Left ventricle myocardium superior (tissue), 1 donor: ENCODE results near the gene TMIGD2. TPM values are rescaled to one million over a fixed set of nuclear protein-coding genes. Genes with fewer than 3 reads are reported as not detected.

Experiments used
- ATAC-seq: fragments of 200-7000 bp; cut with Tn5 transposase; one replicate; pipeline ENCODE4 v1.9.1; 2020; ENCODE audit warnings: mild to moderate bottlenecking, moderate library complexity
- DNase-seq: peaks from one replicate; pipeline ENCODE4 v3.0.0-alpha.2; 2020
- intact Hi-C: fragments of 100-400 bp; cut with micrococcal nuclease; formaldehyde crosslinking; loops from one replicate; pipeline ENCODE4 v1.11.0; 2022
- total RNA-seq: library from RNA; stranded (reverse); fragmentation: NEBNext Ultra II Directional; extraction: Animal tissue kit (Norgen Biotek cat#: 25700); gene quantifications from one replicate; pipeline ENCODE4 v1.2.1, GENCODE V29; 2021
- donor health status: DM: no; HTN: yes; CAD: no; lungs with severe emphysema.

TMIGD2 gene
- total RNA-seq, 1 donor from 2014 or later, result not detected

DNA sequence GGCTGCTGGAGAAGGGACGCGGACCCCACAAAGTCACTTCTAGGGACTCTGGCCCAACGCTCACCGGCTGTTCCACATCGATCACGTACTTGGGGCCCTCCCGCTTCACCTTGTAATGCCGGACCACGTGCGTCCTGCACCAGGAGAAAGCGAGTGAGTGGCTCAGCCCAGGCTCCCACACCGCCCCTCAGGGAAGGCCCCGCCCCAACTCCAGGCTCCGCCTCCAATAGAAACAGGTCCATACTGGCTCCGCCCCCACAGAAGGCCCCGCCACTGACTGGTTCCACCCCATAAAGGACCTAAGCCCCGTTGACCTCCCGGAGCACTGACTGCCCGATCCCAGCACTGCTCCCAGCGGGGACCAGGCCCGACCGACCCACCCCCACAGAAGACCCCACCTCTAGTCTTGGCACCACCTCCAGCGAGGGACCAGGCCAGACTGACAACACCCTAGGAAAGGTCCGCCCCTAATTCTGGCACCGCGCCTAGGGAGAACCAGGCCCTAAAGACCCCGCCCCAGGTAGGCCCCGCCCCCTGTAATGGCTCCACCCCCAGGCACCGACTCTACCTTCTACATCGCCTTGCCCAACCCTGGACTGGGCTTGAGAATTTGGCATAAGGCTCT is 25.2 kb upstream of the TMIGD2 start:
- intact Hi-C loops, result no loop called here
- ATAC-seq (peak; percentile 60), DNase-seq (peak; percentile 84)

- DNase-seq, result no peak
- no peak for ATAC-seq
- intact Hi-C loops, result no loop called here
Measured at GRCh38 chr19:4326837-4327251, 24.7 kb upstream of the TMIGD2 start.

DNA sequence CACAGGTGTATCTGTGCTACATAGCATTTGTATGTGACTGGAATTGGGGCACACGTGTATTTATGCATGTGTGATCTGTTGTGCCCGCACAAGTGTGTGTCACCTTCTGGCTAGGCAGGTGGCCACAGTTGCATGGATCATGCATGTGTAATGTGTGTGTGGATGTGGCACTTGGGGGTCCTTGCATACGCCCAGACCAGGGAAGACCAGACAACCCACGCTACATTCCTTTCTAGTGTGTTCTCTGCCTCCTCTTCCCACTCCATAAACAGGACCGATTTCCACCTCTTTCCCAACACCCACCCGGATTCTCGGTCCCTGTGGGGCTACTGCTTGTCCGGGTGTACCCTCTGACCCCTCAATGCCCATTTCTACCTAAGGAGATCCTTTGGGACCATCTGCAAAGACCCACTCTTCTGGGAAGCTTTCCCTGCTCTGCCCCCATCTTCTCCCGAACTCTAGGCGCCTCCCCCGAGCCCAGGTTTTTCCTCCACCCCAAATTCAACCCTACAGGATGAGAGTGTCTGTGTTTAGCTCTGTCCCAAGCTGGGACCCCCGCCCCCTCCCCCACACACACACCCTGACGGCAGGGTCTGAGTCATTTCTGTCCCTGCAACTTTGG is 24.1 kb upstream of the TMIGD2 start:
- intact Hi-C loops, result no loop called here
- DNase-seq (no peak), ATAC-seq (no peak)

- DNase-seq (no peak), ATAC-seq (no peak)
- intact Hi-C loops, result no loop called here
Measured at GRCh38 chr19:4324228-4324627, 22.0 kb upstream of the TMIGD2 start.

DNA sequence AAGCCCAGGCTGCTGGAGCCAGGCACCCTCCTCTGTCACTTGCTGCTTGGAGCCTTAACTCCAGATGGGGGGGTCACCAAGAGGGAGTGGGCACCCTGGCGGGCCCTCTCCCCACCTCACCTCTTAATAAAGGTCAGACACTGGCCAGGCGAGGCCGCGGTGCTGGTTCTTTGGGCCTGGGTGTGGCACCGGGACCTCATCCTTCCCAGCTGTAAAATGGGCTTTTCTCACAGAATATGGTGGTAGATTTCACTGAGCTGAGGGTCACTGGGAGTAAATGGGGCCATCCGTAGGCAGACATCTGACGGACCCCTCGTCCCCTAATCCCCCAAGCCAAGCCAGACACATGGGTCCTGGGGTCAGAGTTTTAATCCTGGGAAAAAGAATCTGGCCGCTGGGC is 21.5 kb upstream of the TMIGD2 start:
- ATAC-seq, result no peak
- intact Hi-C loops, result no loop called here
- no peak for DNase-seq

- intact Hi-C loops, result no loop called here
- no peak for DNase-seq
Measured at GRCh38 chr19:4322942-4323665, 20.9 kb upstream of the TMIGD2 start.

GRCh38 chr19:4320419-4320818 is 18.2 kb upstream of the TMIGD2 start:
- no peak for ATAC-seq
- intact Hi-C loops, result no loop called here

More at GRCh38 chr19:4322942-4323665, 20.9 kb upstream of the TMIGD2 start:
- ATAC-seq, result no peak

GRCh38 chr19:4319067-4319718 is 17.0 kb upstream of the TMIGD2 start:
- intact Hi-C loops, result no loop called here
- DNase-seq (no peak), ATAC-seq (no peak)

More at GRCh38 chr19:4320419-4320818, 18.2 kb upstream of the TMIGD2 start:
- DNase-seq, result no peak

GRCh38 chr19:4318460-4318859 is 16.3 kb upstream of the TMIGD2 start:
- DNase-seq, result no peak
- intact Hi-C loops, result no loop called here
- no peak for ATAC-seq

DNA sequence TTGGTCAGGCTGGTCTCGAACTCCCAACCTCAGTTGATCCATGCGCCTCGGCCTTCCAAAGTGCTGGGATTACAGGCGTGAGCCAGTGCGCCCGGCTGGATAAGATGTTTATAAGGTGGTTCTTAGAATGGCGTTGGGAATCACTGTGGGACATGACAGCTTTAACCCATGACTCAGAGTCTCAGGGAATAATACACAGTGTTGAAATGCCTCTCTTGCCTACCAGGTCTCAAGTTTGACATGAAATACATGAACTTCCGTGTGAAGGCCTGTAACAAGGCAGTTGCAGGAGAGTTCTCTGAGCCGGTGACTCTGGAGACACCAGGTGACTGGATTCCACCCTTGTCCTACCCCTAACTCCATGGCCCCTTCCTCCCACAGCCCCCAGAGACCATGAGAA is 14.8 kb upstream of the TMIGD2 start:
- ATAC-seq, result no peak
- no peak for DNase-seq
- intact Hi-C loops, result no loop called here

- no peak for ATAC-seq
- intact Hi-C loops, result no loop called here
Measured at GRCh38 chr19:4313847-4314490, 11.8 kb upstream of the TMIGD2 start.

DNA sequence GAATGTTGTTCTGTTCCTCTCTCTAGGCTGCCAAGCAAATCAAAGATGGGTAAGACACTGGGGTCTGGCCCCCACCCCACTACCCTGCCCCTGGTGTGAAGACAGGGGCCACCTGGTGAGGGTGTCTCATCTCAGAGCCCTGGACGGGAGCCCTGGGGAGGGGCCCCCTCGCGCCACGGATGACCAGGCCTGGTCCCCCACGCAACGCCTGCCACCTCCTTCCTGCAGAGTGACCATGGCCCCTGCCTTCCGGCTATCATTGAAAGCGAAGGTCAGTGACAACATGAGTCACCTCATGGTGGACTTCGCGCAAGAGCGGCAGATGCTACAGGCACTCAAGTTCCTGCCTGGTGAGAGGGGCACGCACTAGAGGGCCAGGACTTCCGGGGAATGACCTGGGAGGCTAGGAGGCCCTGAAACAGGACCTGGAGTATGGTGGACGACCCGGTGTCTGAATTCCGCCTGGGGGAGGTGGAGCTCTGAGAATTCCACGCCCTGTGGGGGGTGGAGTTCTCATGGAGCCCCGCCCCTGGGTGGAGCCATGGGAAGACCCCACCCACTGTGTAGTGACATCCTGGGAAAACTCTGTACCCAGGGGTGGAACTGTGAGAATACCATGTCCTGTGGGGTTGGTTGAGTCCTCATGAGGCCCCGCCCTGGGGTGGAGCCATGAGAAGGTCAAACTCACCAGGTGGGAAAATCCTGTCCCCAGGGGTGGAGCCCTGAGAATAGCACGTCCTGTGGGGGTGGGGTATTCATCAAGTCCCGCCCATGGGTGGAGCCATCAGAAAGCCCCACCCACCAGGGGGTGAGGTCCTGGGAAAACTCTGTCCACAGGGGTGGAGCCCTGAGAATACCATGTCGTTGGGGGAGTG is 8.3 kb upstream of the TMIGD2 start:
- ATAC-seq (no peak), DNase-seq (no peak)
- intact Hi-C loops, result no loop called here

More at GRCh38 chr19:4313847-4314490, 11.8 kb upstream of the TMIGD2 start:
- DNase-seq, result no peak

- ATAC-seq (no peak), DNase-seq (no peak)
- intact Hi-C loops, result no loop called here
Measured at GRCh38 chr19:4305659-4306058, 3.5 kb upstream of the TMIGD2 start.

- DNase-seq, result no peak
- ATAC-seq, result no peak
- intact Hi-C loops, result no loop called here
Measured at GRCh38 chr19:4305257-4305612, 3.0 kb upstream of the TMIGD2 start.

DNA sequence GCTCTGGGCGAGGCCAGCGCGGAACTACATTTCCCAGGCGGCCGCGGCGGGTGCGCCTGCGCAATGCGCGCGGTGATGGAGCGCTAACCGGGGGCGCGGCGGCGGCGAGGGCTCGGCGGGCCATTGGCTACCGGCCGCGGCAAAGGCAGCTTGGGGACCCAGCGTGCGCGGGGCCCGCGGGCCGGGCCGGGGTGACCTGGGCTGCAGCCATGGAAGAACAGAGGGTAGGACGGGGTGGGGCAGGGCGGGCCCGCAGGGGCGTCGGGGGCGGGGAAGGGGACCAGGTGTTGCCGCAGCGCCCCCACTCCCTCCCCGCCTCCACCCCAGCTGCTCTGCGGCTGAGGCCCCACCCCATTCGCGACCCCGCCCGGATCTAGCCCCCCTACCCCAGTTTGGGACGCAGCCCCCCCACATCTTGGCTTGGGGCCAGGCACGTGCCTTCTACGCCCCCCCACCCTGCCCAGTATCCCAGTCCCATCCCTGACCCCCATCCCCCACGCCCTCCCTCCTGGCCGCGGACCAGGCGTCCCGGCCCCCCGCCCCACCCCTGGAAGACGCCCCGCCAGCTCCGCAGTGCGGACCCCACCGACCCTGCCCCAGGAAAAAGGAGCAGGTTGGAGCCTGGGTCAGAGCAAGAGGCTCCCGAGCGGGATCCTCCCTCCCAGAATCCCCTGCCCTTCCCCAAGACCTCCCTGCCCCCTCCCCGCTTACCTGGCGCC is 2.5 kb upstream of the TMIGD2 start, which contains the start of gene FSD1:
Gene FSD1, plus strand, starts transcription at position 61 of the 719 bp plus-strand sequence. Its CDS starts 149 bp downstream, at position 210.
- ATAC-seq (no peak), DNase-seq (peak; percentile 51)
- intact Hi-C loops, result no loop called here

DNA sequence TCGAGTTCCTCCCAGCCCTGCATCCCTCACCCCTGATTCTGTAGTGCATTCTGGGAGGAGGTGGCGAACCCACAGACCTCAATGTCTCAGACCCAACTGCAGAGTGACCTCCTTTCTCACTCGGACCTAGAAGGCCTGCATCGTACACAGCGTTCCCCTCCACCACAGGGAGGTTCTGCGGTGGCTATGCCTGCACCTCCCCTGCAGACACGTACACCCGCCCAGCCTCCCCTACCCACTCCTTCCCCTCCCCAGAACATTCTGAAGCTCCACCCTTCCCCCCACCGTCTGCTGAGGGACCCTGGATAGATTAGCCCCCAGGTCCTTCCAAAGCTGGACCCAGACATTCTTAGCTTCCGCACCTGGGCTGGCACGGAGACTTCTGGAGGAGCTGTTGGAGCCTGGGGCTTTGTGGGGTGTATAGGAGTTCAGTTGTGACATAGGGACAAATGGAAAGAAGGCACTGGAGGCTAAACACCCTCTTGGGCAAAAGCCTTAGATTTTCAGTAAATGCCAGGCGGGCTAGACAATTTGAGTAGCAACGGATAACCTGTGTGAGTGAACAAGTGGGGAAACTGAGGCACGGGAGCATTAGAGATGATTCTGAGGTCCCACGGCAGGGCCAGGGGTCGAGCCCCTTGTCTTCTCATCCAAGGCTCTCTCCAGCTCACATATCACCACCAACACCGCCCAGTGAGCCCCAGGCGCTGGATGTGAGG is 1.8 kb upstream of the TMIGD2 start:
- DNase-seq (no peak), ATAC-seq (no peak)
- intact Hi-C loops, result no loop called here

DNA sequence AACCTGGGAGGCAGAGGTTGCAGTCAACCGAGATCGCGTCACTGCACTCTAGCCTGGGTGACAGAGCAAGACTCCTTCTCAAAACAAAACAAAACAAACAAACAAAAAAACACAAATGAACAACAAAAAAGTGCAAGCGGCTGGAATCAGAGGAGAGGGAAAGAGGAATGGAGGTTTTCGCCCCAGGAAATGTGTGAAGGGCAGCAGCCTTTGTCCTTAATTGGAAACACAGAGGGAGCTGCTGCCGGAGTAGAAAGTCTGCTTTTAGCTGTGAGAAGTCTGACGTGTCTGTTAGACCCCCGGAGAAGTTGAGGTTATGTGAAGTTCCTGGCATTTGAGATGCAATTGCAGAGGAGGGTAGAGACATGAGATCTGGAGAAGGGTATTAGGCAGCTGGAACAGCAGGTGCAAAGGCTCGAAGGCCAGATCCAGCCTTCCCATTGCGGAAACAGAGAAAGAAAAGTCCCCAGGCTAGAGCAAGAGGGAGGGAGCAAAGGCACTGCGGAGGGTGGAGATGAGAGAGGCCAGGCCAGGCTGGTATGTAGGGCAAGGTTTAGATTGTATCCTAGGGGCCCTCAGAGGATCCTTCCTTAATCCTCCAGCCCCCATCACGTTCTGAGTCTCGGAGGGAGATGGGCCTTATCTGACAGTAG is 473 bp downstream of the TMIGD2 start:
- DNase-seq, result no peak
- intact Hi-C loops, result no loop called here
- ATAC-seq, result no peak
